ENCODE data around the gene LHFPL6.

Gene LHFPL6

DNA sequence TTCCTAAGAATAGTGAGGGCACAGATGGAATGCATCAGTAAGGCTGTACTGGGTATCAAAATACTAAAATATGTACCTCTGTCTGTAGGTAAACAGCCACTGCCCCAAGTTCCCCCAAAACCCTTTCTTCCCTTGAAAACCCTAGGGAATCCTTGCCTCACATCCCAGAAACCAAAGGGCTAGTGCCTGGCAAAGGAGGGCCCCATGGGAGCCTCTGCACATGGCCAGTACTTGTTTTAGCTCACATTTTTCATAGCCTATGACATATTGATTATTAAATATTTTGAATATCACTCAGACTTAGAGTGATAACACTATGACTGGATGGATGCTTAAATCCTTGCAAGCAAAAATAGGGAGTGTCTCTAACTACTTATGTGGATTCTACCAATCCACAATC lies 237.1 kb downstream of the LHFPL6 start:
- no peak for DNase-seq (ENCODE audit: low read depth)
- H3K4me3 ChIP-seq (ENCODE audit: low read depth, low read length), result no peak overlapping the region
- no peak for TF ChIP-seq POLR2A (IDR thresholded peaks at IDR 0.05; ENCODE audit: extremely low read depth, insufficient read length)
- no peak for TF ChIP-seq MYC (IDR thresholded peaks at IDR 0.05; ENCODE audit: low read depth, low read length)
- TF ChIP-seq, protein P1, sequence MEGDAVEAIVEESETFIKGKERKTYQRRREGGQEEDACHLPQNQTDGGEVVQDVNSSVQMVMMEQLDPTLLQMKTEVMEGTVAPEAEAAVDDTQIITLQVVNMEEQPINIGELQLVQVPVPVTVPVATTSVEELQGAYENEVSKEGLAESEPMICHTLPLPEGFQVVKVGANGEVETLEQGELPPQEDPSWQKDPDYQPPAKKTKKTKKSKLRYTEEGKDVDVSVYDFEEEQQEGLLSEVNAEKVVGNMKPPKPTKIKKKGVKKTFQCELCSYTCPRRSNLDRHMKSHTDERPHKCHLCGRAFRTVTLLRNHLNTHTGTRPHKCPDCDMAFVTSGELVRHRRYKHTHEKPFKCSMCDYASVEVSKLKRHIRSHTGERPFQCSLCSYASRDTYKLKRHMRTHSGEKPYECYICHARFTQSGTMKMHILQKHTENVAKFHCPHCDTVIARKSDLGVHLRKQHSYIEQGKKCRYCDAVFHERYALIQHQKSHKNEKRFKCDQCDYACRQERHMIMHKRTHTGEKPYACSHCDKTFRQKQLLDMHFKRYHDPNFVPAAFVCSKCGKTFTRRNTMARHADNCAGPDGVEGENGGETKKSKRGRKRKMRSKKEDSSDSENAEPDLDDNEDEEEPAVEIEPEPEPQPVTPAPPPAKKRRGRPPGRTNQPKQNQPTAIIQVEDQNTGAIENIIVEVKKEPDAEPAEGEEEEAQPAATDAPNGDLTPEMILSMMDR (IDR thresholded peaks at IDR 0.05; ENCODE audit: low read depth, low read length), result no peak
- TF ChIP-seq, protein P2, sequence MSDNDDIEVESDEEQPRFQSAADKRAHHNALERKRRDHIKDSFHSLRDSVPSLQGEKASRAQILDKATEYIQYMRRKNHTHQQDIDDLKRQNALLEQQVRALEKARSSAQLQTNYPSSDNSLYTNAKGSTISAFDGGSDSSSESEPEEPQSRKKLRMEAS (IDR thresholded peaks at IDR 0.05; ENCODE audit: low read depth, low read length), result no peak

DNA sequence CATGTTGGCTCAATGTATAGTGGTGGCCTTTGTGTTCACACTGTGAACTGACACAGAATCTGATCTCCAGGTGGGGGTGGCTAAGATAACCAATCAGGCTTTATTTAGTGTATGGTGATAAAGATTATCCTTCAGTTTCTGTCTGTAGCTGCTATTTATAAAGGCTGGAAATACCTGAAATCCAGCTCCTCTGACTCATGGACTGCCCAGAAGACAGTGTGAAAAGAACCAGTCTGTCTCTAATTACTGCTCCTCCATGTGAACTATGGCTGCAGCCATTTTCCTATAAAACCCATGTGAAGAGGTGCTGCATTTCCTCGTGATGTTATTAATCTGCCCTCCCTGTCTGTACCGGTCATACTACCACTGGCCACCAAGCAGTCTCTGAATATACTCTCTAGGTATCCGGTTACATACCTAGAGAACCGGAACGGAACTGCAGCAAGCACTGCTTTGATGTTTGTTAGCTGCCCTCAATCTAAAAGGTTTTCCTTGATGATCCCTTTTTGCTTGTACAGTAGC lies 238.0 kb downstream of the LHFPL6 start:
- H3K4me3 ChIP-seq (ENCODE audit: low read depth, low read length), result no peak overlapping the region
- TF ChIP-seq, protein P1 (IDR thresholded peaks at IDR 0.05; ENCODE audit: low read depth, low read length), result no peak
- no peak for DNase-seq (ENCODE audit: low read depth)

DNA sequence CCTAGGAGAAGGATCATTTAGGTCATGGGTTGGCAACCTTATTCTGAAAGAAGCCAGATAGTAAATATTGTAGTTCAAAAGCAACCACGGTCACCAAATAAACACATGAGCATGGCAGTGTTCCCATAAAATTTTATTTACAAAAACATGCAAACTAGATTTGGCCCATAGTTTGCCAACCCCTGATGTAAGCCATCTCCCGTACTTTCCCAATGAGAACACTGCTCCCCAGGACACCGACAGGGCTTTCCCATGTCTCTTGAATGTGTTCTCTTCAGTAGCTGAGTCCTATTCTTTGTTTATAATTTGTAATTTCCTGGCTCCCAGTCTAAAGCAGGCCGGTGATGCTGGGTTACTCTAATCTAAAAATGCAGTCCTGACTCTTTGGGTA lies 239.6 kb downstream of the LHFPL6 start:
- H3K4me3 ChIP-seq (ENCODE audit: low read depth, low read length), result no peak overlapping the region
- TF ChIP-seq, protein P1 (IDR thresholded peaks at IDR 0.05; ENCODE audit: low read depth, low read length), result no peak
- no peak for TF ChIP-seq MYC (IDR thresholded peaks at IDR 0.05; ENCODE audit: low read depth, low read length)
- TF ChIP-seq, protein P2 (IDR thresholded peaks at IDR 0.05; ENCODE audit: low read depth, low read length), result no peak
- TF ChIP-seq POLR2A (IDR thresholded peaks at IDR 0.05; ENCODE audit: extremely low read depth, insufficient read length), result no peak
- DNase-seq (ENCODE audit: low read depth), result no peak

DNA sequence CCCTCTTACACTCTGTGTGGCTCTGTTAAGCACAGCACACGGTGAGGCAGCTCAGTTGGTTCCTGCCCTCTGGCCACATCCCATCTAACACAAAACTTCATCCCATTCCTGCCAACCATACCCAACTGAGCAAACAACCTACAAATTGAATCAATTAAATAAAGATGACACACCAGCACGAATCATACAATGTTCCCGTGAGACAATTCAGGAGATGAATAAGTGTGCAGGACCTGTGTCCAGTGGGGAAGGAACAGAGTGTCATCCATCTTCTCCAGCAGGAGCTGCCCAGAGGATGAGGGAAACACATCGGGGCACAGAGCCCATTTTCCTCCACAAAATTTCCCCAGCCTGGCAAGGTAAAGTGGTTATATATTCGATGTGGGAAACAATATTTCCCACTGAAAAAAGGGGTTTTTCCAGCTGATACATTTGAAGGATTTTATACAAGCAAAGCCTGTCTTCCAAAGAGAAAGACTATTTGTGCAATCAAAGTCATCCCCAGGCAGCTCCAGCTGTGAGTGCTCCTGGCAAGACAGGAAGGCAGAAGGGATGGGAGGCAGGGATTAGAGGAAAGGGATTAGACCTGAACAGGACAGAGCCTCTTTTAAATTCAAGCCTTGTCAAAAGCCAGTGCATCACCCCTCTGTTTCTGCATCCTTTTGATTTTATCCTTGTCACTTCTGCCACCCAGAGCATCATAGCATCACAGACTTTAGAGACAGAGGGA lies 240.2 kb downstream of the LHFPL6 start:
- H3K4me3 ChIP-seq (ENCODE audit: low read depth, low read length), result no peak overlapping the region
- no peak for DNase-seq (ENCODE audit: low read depth)
- TF ChIP-seq, protein P1 (IDR thresholded peaks at IDR 0.05; ENCODE audit: low read depth, low read length), result no peak
- TF ChIP-seq POLR2A (IDR thresholded peaks at IDR 0.05; ENCODE audit: extremely low read depth, insufficient read length) (no peak), MYC (IDR thresholded peaks at IDR 0.05; ENCODE audit: low read depth, low read length) (no peak)
- TF ChIP-seq, protein P2 (IDR thresholded peaks at IDR 0.05; ENCODE audit: low read depth, low read length), result no peak

DNA sequence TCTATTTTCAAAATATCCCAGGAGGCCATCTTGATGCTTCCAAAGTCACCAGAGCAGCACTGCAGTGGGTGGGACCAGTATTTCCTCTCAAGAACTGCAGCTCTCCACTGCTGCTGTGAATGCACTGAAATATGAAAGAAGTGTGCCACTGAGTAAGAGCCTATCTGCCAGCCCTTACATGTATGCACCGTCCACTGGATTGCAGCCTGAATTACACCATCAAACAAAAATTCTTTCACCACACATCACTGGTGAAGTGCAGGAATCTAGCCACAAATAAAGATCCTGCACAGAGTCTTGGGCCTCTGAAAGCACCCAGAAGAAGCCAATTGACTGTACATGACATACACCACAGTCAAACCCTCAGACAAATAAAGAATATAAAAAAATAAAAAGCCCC lies 249.0 kb downstream of the LHFPL6 start:
- no peak overlapping the region for H3K4me3 ChIP-seq (ENCODE audit: low read depth, low read length)
- TF ChIP-seq MYC (IDR thresholded peaks at IDR 0.05; ENCODE audit: low read depth, low read length) (no peak), POLR2A (IDR thresholded peaks at IDR 0.05; ENCODE audit: extremely low read depth, insufficient read length) (no peak)
- TF ChIP-seq, protein P1 (IDR thresholded peaks at IDR 0.05; ENCODE audit: low read depth, low read length), result no peak
- TF ChIP-seq, protein P2 (IDR thresholded peaks at IDR 0.05; ENCODE audit: low read depth, low read length), result no peak
- no peak for DNase-seq (ENCODE audit: low read depth)
